ENCODE measurements around the gene CLDN16.
A peak's percentile ranks its signal among the peaks of the same experiment; 100 is the strongest.

The CLDN16 gene

GRCh38 chr3:190381441-190381840, 6.5 kb upstream of the CLDN16 start:
- no peak for DNase-seq

- DNase-seq: no peak
These were observed 5.9 kb upstream of the CLDN16 start for GRCh38 chr3:190382082-190382481.

- no peak for DNase-seq
These were observed 3.6 kb upstream of the CLDN16 start for GRCh38 chr3:190384309-190384756.

- no peak for DNase-seq
These were observed 2.0 kb upstream of the CLDN16 start for GRCh38 chr3:190385731-190386688.

- no peak for DNase-seq
These were observed 740 bp downstream of the CLDN16 start for GRCh38 chr3:190388703-190389102.

GRCh38 chr3:190396001-190396400, 8.0 kb downstream of the CLDN16 start:
- no peak for DNase-seq

- DNase-seq: no peak
These were observed 9.9 kb downstream of the CLDN16 start for GRCh38 chr3:190397889-190398288.

GRCh38 chr3:190399677-190400076, 11.7 kb downstream of the CLDN16 start:
- no peak for DNase-seq

- no peak for DNase-seq
These were observed 14.0 kb downstream of the CLDN16 start for GRCh38 chr3:190401963-190402362.

GRCh38 chr3:190404715-190405114, 16.8 kb downstream of the CLDN16 start:
- DNase-seq: no peak

GRCh38 chr3:190414297-190414696, 26.3 kb downstream of the CLDN16 start:
- DNase-seq: no peak

GRCh38 chr3:190424108-190424477, 36.1 kb downstream of the CLDN16 start:
- DNase-seq: no peak

GRCh38 chr3:190424478-190425439, 36.8 kb downstream of the CLDN16 start:
- DNase-seq: peak; percentile 3

- DNase-seq: no peak
These were observed 37.9 kb downstream of the CLDN16 start for GRCh38 chr3:190425833-190426232.

GRCh38 chr3:190426806-190427507, 39.0 kb downstream of the CLDN16 start:
- no peak for DNase-seq

- DNase-seq: no peak
These were observed 41.7 kb downstream of the CLDN16 start for GRCh38 chr3:190429681-190430080.

- DNase-seq: no peak
These were observed 42.9 kb downstream of the CLDN16 start for GRCh38 chr3:190430906-190431305.

- no peak for DNase-seq
These were observed 44.3 kb downstream of the CLDN16 start for GRCh38 chr3:190432216-190432615.

GRCh38 chr3:190433626-190434025, 45.7 kb downstream of the CLDN16 start:
- no peak for DNase-seq

GRCh38 chr3:190435618-190436017, 47.7 kb downstream of the CLDN16 start:
- DNase-seq: no peak

- DNase-seq: no peak
These were observed 48.4 kb downstream of the CLDN16 start for GRCh38 chr3:190436331-190436730.

GRCh38 chr3:190442240-190442639, 54.3 kb downstream of the CLDN16 start:
- DNase-seq: no peak

GRCh38 chr3:190443257-190443656, 55.3 kb downstream of the CLDN16 start:
- no peak for DNase-seq

Data from activated T-cell treated with anti-CD3 and anti-CD28 coated beads for 4 hours (primary cell).